ENCODE results near the gene CARMIL1. TPM values are rescaled to one million over a fixed set of nuclear protein-coding genes. Genes with fewer than 3 reads are reported as not detected.

CARMIL1 gene
- total and polyA plus RNA-seq, 11 donors: 2.4 to 9.1 (median 5.3) TPM

- Histone ChIP-seq H3K4me1 (no peaks in the 10 kb centered on the region), H3K27me3 (peaks cover 0 to 36% (median 3%) of the 10 kb centered on the region in 9 donors), H3K36me3 (no peaks in the 10 kb centered on the region), H3K9me3 (no peaks in the 10 kb centered on the region), H3K4me3 (no peak overlapping the region), H3K27ac (no peak overlapping the region)
- ATAC-seq (no peak), DNase-seq (no peak)
- no peak for TF ChIP-seq CTCF (IDR thresholded peaks at IDR 0.05)
- no peak for TF ChIP-seq POLR2A (IDR thresholded peaks at IDR 0.05)
- intact Hi-C loops (cut with DNase I): no loop called here
- 92 to 95% (median 92%) methylated on average over 3 of the region's 3 CpGs for WGBS, 4 donors
Observed at GRCh38 chr6:25641940-25642666, 362.9 kb downstream of the CARMIL1 start.

GRCh38 chr6:25642667-25643328, 363.6 kb downstream of the CARMIL1 start:
- WGBS, 4 donors: 78 to 86% (median 83%) methylated on average over 3 of the region's 3 CpGs
- peaks cover 0 to 36% (median 3%) of the 10 kb centered on the region in 9 donors for H3K27me3 ChIP-seq
- no peak for TF ChIP-seq CTCF (IDR thresholded peaks at IDR 0.05)
- TF ChIP-seq POLR2A (IDR thresholded peaks at IDR 0.05): no peak
- intact Hi-C loops (cut with DNase I): no loop called here
- no peak overlapping the region for H3K4me3 ChIP-seq
- ATAC-seq (no peak), DNase-seq (no peak)
- H3K9me3 ChIP-seq: no peaks in the 10 kb centered on the region
- H3K4me1 ChIP-seq: no peaks in the 10 kb centered on the region
- H3K36me3 ChIP-seq: no peaks in the 10 kb centered on the region
- no peak overlapping the region for H3K27ac ChIP-seq

GRCh38 chr6:25645916-25646315, 366.7 kb downstream of the CARMIL1 start:
- ATAC-seq: no peak
- 43 to 46% (median 45%) methylated on average over 4 of the region's 4 CpGs for WGBS, 4 donors

More at GRCh38 chr6:25645916-25646315, 366.7 kb downstream of the CARMIL1 start:
- Histone ChIP-seq H3K27ac (no peak overlapping the region), H3K4me3 (no peak overlapping the region), H3K9me3 (no peaks in the 10 kb centered on the region), H3K27me3 (peaks cover 0 to 50% (median 3%) of the 10 kb centered on the region in 9 donors), H3K36me3 (no peaks in the 10 kb centered on the region), H3K4me1 (no peaks in the 10 kb centered on the region)
- DNase-seq: no peak
- intact Hi-C loops (cut with DNase I): no loop called here
- no peak for TF ChIP-seq CTCF (IDR thresholded peaks at IDR 0.05)
- no peak for TF ChIP-seq POLR2A (IDR thresholded peaks at IDR 0.05)

Data from heart left ventricle (tissue), 16 donors.